GM23338 (cell line): Measurements from ENCODE around the gene TNNI3K. TPM values are rescaled to one million over a fixed set of nuclear protein-coding genes. Genes with fewer than 3 reads are reported as not detected.
A peak's percentile ranks its signal among the peaks of the same experiment; 100 is the strongest.

ENCODE experiments used
- ATAC-seq: fragments of 200-7000 bp; cut with Tn5 transposase; 3 replicates; pipeline ENCODE4 v1.9.1; 2020
- DNase-seq: peaks from one replicate; pipeline ENCODE4 v3.0.0-alpha.2; 2015; ENCODE audit warnings: low spot score
- H2AFZ ChIP-seq: fragments of 200-600 bp; sonication (generic); 2 replicates; pipeline ENCODE4 v1.8.0; 2016; ENCODE audit warnings: antibody characterized with exemption, mild to moderate bottlenecking, moderate library complexity
- H3F3A ChIP-seq: fragments of 200-600 bp; sonication (generic); replicated peaks from 2 replicates; pipeline ENCODE4 v1.8.0; 2017; ENCODE audit warnings: antibody characterized with exemption, mixed run types, low read depth
- H3K27ac ChIP-seq: fragments of 200-600 bp; sonication (generic); 2 replicates; pipeline ENCODE4 v1.6.1; 2016; ENCODE audit warnings: low read depth
- H3K27me3 ChIP-seq: fragments of 200-600 bp; sonication (generic); 2 replicates; pipeline ENCODE4 v1.8.0; 2016; ENCODE audit warnings: mild to moderate bottlenecking, mixed run types, moderate library complexity; ENCODE audit not compliant: insufficient read depth
- H3K36me3 ChIP-seq: fragments of 200-600 bp; sonication (generic); 2 replicates; pipeline ENCODE4 v1.8.0; 2016; ENCODE audit warnings: mild to moderate bottlenecking; ENCODE audit not compliant: insufficient read depth
- H3K4me1 ChIP-seq: fragments of 200-600 bp; sonication (generic); 2 replicates; pipeline ENCODE4 v1.8.0; 2016; ENCODE audit warnings: mild to moderate bottlenecking, moderate library complexity; ENCODE audit not compliant: insufficient read depth
- H3K4me2 ChIP-seq: fragments of 200-600 bp; sonication (generic); 2 replicates; pipeline ENCODE4 v1.7.1; 2017; ENCODE audit warnings: mixed run types
- H3K4me3 ChIP-seq: fragments of 200-600 bp; sonication (generic); 2 replicates; pipeline ENCODE4 v1.6.1; 2016; ENCODE audit warnings: mixed run types
- H3K79me2 ChIP-seq: fragments of 200-600 bp; sonication (generic); replicated peaks from 2 replicates; pipeline ENCODE4 v1.8.0; 2017; ENCODE audit warnings: mild to moderate bottlenecking; ENCODE audit not compliant: insufficient read depth
- H3K9me2 ChIP-seq: fragments of 200-600 bp; sonication (generic); 2 replicates; pipeline ENCODE4 v1.8.0; 2017; ENCODE audit not compliant: insufficient read depth
- H4K20me1 ChIP-seq: fragments of 200-600 bp; sonication (generic); replicated peaks from 2 replicates; pipeline ENCODE4 v1.8.0; 2017; ENCODE audit warnings: mild to moderate bottlenecking; ENCODE audit not compliant: insufficient read depth
- H3K27ac Mint-ChIP-seq: 2 replicates; pipeline ENCODE4 v1.8.0; 2020; ENCODE audit warnings: inconsistent platforms, mild to moderate bottlenecking, moderate library complexity, mixed read lengths
- H3K27me3 Mint-ChIP-seq: 3 replicates; pipeline ENCODE4 v1.8.0; 2022; ENCODE audit warnings: low read depth, mild to moderate bottlenecking, moderate library complexity, mixed read lengths, inconsistent platforms; ENCODE audit not compliant: insufficient read depth, poor library complexity
- H3K36me3 Mint-ChIP-seq: 3 replicates; pipeline ENCODE4 v1.8.0; 2021; ENCODE audit warnings: low read depth, mild to moderate bottlenecking, inconsistent platforms, moderate library complexity, mixed read lengths
- H3K4me1 Mint-ChIP-seq: 3 replicates; pipeline ENCODE4 v1.8.0; 2020; ENCODE audit warnings: mild to moderate bottlenecking, inconsistent platforms, mixed read lengths
- H3K4me3 Mint-ChIP-seq: 3 replicates; pipeline ENCODE4 v1.8.0; 2021; ENCODE audit warnings: moderate library complexity, mild to moderate bottlenecking, inconsistent platforms, mixed read lengths
- H3K9me3 Mint-ChIP-seq: 3 replicates; pipeline ENCODE4 v1.8.0; 2020; ENCODE audit warnings: moderate library complexity, mild to moderate bottlenecking, inconsistent platforms, mixed read lengths
- CREB1 ChIP-seq: fragments of 250-450 bp; sonication (Bioruptor Pico); IDR thresholded peaks from 2 replicates; pipeline ENCODE4 v1.5.0; 2020; ENCODE audit warnings: low read depth, mild to moderate bottlenecking, moderate library complexity
- CTCF ChIP-seq, 2 experiments: fragments of 200-600 bp in 1 of 2; sonication (generic) in 1 of 2; conservative IDR thresholded peaks; 2 replicates each; pipeline versions ENCODE4 v1.5.1 to v1.6.1; 2016 to 2017; ENCODE audit warnings: antibody characterized with exemption in 2 of 2, low read depth in 2 of 2, mild to moderate bottlenecking in 2 of 2, moderate library complexity in 1 of 2
- ETS1 ChIP-seq: IDR thresholded peaks from 2 replicates; pipeline ENCODE4 v1.6.1; 2016; ENCODE audit warnings: antibody characterized with exemption
- EZH2 ChIP-seq: fragments of 200-600 bp; sonication (generic); IDR thresholded peaks from one replicate; pipeline ENCODE4 v1.8.0; 2017; ENCODE audit warnings: antibody characterized with exemption, mild to moderate bottlenecking, low read depth; ENCODE audit not compliant: unreplicated experiment
- EZH2phosphoT487 ChIP-seq: fragments of 200-600 bp; sonication (generic); IDR thresholded peaks from one replicate; pipeline ENCODE4 v1.8.1; 2018; ENCODE audit warnings: antibody characterized with exemption; ENCODE audit not compliant: unreplicated experiment
- JUNB ChIP-seq: IDR thresholded peaks from one replicate; pipeline ENCODE4 v1.6.1; 2016; ENCODE audit warnings: antibody characterized with exemption; ENCODE audit not compliant: unreplicated experiment
- NANOG ChIP-seq: IDR thresholded peaks from 2 replicates; pipeline ENCODE4 v1.6.1; 2016; ENCODE audit warnings: antibody characterized with exemption, borderline replicate concordance
- POLR2AphosphoS5 ChIP-seq: IDR thresholded peaks from 2 replicates; pipeline ENCODE4 v1.6.1; 2016; ENCODE audit warnings: antibody characterized with exemption, low read depth
- STAT1 ChIP-seq: IDR thresholded peaks from one replicate; pipeline ENCODE4 v1.6.1; 2016; ENCODE audit warnings: antibody characterized with exemption; ENCODE audit not compliant: unreplicated experiment
- ZNF114 ChIP-seq: fragments of 250-450 bp; sonication (Bioruptor Pico); IDR thresholded peaks from 2 replicates; pipeline ENCODE4 v1.5.0; 2020; ENCODE audit warnings: mild to moderate bottlenecking, moderate library complexity
- ZNF331 ChIP-seq: fragments of 250-450 bp; sonication (Bioruptor Pico); IDR thresholded peaks from 2 replicates; pipeline ENCODE4 v1.5.0; 2020; ENCODE audit warnings: low read depth, mild to moderate bottlenecking, moderate library complexity
- ZNF462 ChIP-seq: fragments of 250-450 bp; sonication (Bioruptor Pico); IDR thresholded peaks from 2 replicates; pipeline ENCODE4 v1.5.0; 2020; ENCODE audit warnings: mild to moderate bottlenecking, moderate library complexity
- polyA plus RNA-seq: library from polyadenylated mRNA; unstranded; fragments of >200 nt; fragmentation: Nextera tagmentation; extraction: Ambion mirVana; gene quantifications from 2 replicates; pipeline ENCODE4 v1.2.1, GENCODE V29; 2016
- total RNA-seq: library from RNA; depleted of rRNA; stranded (reverse); fragments of >200 nt; shearing (Covaris generic); gene quantifications from 2 replicates; pipeline ENCODE4 v1.2.3, GENCODE V29; 2014

The TNNI3K gene
- total and polyA plus RNA-seq, 2 experiments from 2014 or later = not detected

GRCh38 chr1:74470936-74471335 lies 235.7 kb downstream of the TNNI3K start (continued):
- no peak for TF ChIP-seq CTCF (conservative IDR thresholded peaks at IDR 0.05; ENCODE audit: low read depth in 2 of 2)

- Histone ChIP-seq H3F3A (no peaks in the 10 kb centered on the region), H3K4me1 (peaks cover 7% of the 10 kb centered on the region), H3K36me3 (no peaks in the 10 kb centered on the region), H3K79me2 (no peaks in the 10 kb centered on the region), H3K4me3 (no peak overlapping the region), H4K20me1 (no peaks in the 10 kb centered on the region), H3K27me3 (no peaks in the 10 kb centered on the region), H3K27ac (no peak overlapping the region), H2AFZ (0 out of 2 replicates have a peak overlapping the region, but pooled peaks have one; percentile 49), H3K4me2 (no peak overlapping the region), H3K9me2 (no peaks in the 10 kb centered on the region)
- no peaks in the 10 kb centered on the region for H3K36me3 Mint-ChIP-seq
- no peak overlapping the region for H3K4me3 Mint-ChIP-seq
- no peaks in the 10 kb centered on the region for H3K9me3 Mint-ChIP-seq
- ATAC-seq (no peak), DNase-seq (no peak)
- no peaks in the 10 kb centered on the region for H3K27me3 Mint-ChIP-seq
- no peak for TF ChIP-seq ZNF462 (CRISPR knock-in tag)
- TF ChIP-seq POLR2AphosphoS5 = no peak
- TF ChIP-seq STAT1 = no peak
- TF ChIP-seq CREB1 (CRISPR knock-in tag) = no peak
- TF ChIP-seq JUNB = no peak
- TF ChIP-seq EZH2 = no peak
- no peak for TF ChIP-seq ZNF114 (CRISPR knock-in tag)
- no peak for TF ChIP-seq EZH2phosphoT487
- TF ChIP-seq CTCF (conservative IDR thresholded peaks at IDR 0.05; ENCODE audit: low read depth in 2 of 2) = no peak
- no peak for TF ChIP-seq NANOG
- TF ChIP-seq ZNF331 (CRISPR knock-in tag) = no peak
- TF ChIP-seq ETS1 = no peak
- 0 out of 2 replicates have a peak overlapping the region, but pooled peaks have one; percentile 11 for H3K27ac Mint-ChIP-seq
- peaks cover 22% of the 10 kb centered on the region; the same call in 2 of the 3 replicates for H3K4me1 Mint-ChIP-seq
Measured at GRCh38 chr1:74471470-74471869, 236.3 kb downstream of the TNNI3K start.
